ACC112 (cell line): Measurements from ENCODE around the gene VPS35.
A peak's percentile ranks its signal among the peaks of the same experiment; 100 is the strongest.

ENCODE experiments used
- H2AFZ ChIP-seq: fragments of 200-600 bp; sonication (generic); one replicate; pipeline ENCODE4 v1.6.0; 2017; ENCODE audit warnings: antibody characterized with exemption, low read length; ENCODE audit not compliant: unreplicated experiment
- H3K27ac ChIP-seq: fragments of 200-600 bp; sonication (generic); 2 replicates; pipeline ENCODE4 v1.5.1; 2014; ENCODE audit warnings: low read depth, mild to moderate bottlenecking, antibody characterized with exemption, low read length, moderate library complexity
- H3K27me3 ChIP-seq: fragments of 200-600 bp; sonication (generic); 2 replicates; pipeline ENCODE4 v1.6.1; 2014; ENCODE audit warnings: mild to moderate bottlenecking, antibody characterized with exemption, low read length, moderate library complexity, mixed read lengths; ENCODE audit not compliant: insufficient read depth
- H3K36me3 ChIP-seq: fragments of 200-600 bp; sonication (generic); 2 replicates; pipeline ENCODE4 v1.6.1; 2016; ENCODE audit warnings: mild to moderate bottlenecking, antibody characterized with exemption, low read length, moderate library complexity, mixed read lengths; ENCODE audit not compliant: insufficient read depth
- H3K4me1 ChIP-seq: fragments of 200-600 bp; sonication (generic); one replicate; pipeline ENCODE4 v1.6.1; 2016; ENCODE audit warnings: low read length, mixed read lengths; ENCODE audit not compliant: insufficient read depth, unreplicated experiment, control insufficient read depth
- H3K4me3 ChIP-seq: fragments of 200-600 bp; sonication (generic); 2 replicates; pipeline ENCODE4 v1.5.1; 2014; ENCODE audit warnings: mild to moderate bottlenecking, low read depth, low read length
- H3K79me2 ChIP-seq: fragments of 200-600 bp; sonication (generic); one replicate; pipeline ENCODE4 v1.6.0; 2016; ENCODE audit warnings: low read length; ENCODE audit not compliant: control insufficient read depth, unreplicated experiment, insufficient read depth

The VPS35 gene

GRCh38 chr16:46712911-46713310, 23.9 kb upstream of the VPS35 start:
- Histone ChIP-seq H3K4me3 (no peak overlapping the region), H3K27me3 (peaks cover 3% of the 10 kb centered on the region; the same call in 1 of the 2 replicates), H2AFZ (no peak overlapping the region), H3K36me3 (no peaks in the 10 kb centered on the region), H3K79me2 (no peaks in the 10 kb centered on the region), H3K27ac (no peak overlapping the region), H3K4me1 (no peaks in the 10 kb centered on the region)

- H2AFZ ChIP-seq, result no peak overlapping the region
- no peak overlapping the region for H3K4me3 ChIP-seq
- H3K36me3 ChIP-seq, result no peaks in the 10 kb centered on the region
- no peak overlapping the region for H3K27ac ChIP-seq
- no peaks in the 10 kb centered on the region for H3K79me2 ChIP-seq
- H3K4me1 ChIP-seq, result no peaks in the 10 kb centered on the region
- peaks cover 3% of the 10 kb centered on the region; the same call in 1 of the 2 replicates for H3K27me3 ChIP-seq
Observed at GRCh38 chr16:46711106-46712058, 22.4 kb upstream of the VPS35 start.

- Histone ChIP-seq H3K27ac (no peak overlapping the region), H3K4me3 (no peak overlapping the region), H2AFZ (no peak overlapping the region), H3K79me2 (no peaks in the 10 kb centered on the region), H3K36me3 (no peaks in the 10 kb centered on the region), H3K27me3 (no peaks in the 10 kb centered on the region), H3K4me1 (no peaks in the 10 kb centered on the region)
Observed at GRCh38 chr16:46709469-46710005, 20.6 kb upstream of the VPS35 start.

- Histone ChIP-seq H3K4me3 (no peak overlapping the region), H2AFZ (no peak overlapping the region), H3K79me2 (no peaks in the 10 kb centered on the region), H3K36me3 (no peaks in the 10 kb centered on the region), H3K4me1 (no peaks in the 10 kb centered on the region), H3K27me3 (no peaks in the 10 kb centered on the region), H3K27ac (no peak overlapping the region)
Observed at GRCh38 chr16:46706642-46707041, 17.7 kb upstream of the VPS35 start.

- Histone ChIP-seq H3K36me3 (peaks cover 8% of the 10 kb centered on the region), H3K4me3 (no peak overlapping the region), H3K27ac (no peak overlapping the region), H3K27me3 (no peaks in the 10 kb centered on the region), H2AFZ (no peak overlapping the region), H3K4me1 (no peaks in the 10 kb centered on the region), H3K79me2 (no peaks in the 10 kb centered on the region)
Observed at GRCh38 chr16:46702030-46702429, 13.1 kb upstream of the VPS35 start.

- Histone ChIP-seq H2AFZ (no peak overlapping the region), H3K36me3 (peaks cover 12% of the 10 kb centered on the region), H3K27ac (no peak overlapping the region), H3K4me1 (no peaks in the 10 kb centered on the region), H3K27me3 (no peaks in the 10 kb centered on the region), H3K79me2 (no peaks in the 10 kb centered on the region), H3K4me3 (no peak overlapping the region)
Observed at GRCh38 chr16:46701615-46702014, 12.6 kb upstream of the VPS35 start.

GRCh38 chr16:46700048-46700447, 11.1 kb upstream of the VPS35 start:
- H3K4me1 ChIP-seq, result no peaks in the 10 kb centered on the region
- no peaks in the 10 kb centered on the region for H3K79me2 ChIP-seq
- H3K4me3 ChIP-seq, result no peak overlapping the region
- H2AFZ ChIP-seq, result no peak overlapping the region
- no peak overlapping the region for H3K27ac ChIP-seq
- peaks cover 21% of the 10 kb centered on the region for H3K36me3 ChIP-seq
- no peaks in the 10 kb centered on the region for H3K27me3 ChIP-seq

- H3K27me3 ChIP-seq, result no peaks in the 10 kb centered on the region
- H2AFZ ChIP-seq, result no peak overlapping the region
- H3K79me2 ChIP-seq, result peaks cover 11% of the 10 kb centered on the region
- peaks cover 38% of the 10 kb centered on the region for H3K36me3 ChIP-seq
- H3K4me3 ChIP-seq, result no peak overlapping the region
- no peak overlapping the region for H3K27ac ChIP-seq
- H3K4me1 ChIP-seq, result peaks cover 3% of the 10 kb centered on the region
Observed at GRCh38 chr16:46696957-46697356, 8.0 kb upstream of the VPS35 start.

- H3K79me2 ChIP-seq, result peaks cover 21% of the 10 kb centered on the region
- no peak overlapping the region for H3K4me3 ChIP-seq
- peaks cover 39% of the 10 kb centered on the region for H3K36me3 ChIP-seq
- H2AFZ ChIP-seq, result no peak overlapping the region
- H3K27me3 ChIP-seq, result no peaks in the 10 kb centered on the region
- H3K27ac ChIP-seq, result no peak overlapping the region
- peaks cover 13% of the 10 kb centered on the region for H3K4me1 ChIP-seq
Observed at GRCh38 chr16:46695937-46696336, 7.0 kb upstream of the VPS35 start.

- Histone ChIP-seq H3K27ac (no peak overlapping the region), H2AFZ (no peak overlapping the region), H3K79me2 (peaks cover 36% of the 10 kb centered on the region), H3K4me3 (no peak overlapping the region), H3K36me3 (peaks cover 39% of the 10 kb centered on the region), H3K4me1 (peaks cover 13% of the 10 kb centered on the region), H3K27me3 (no peaks in the 10 kb centered on the region)
Observed at GRCh38 chr16:46693598-46693997, 4.6 kb upstream of the VPS35 start.

- Histone ChIP-seq H3K4me3 (peak overlapping the region; percentile 84), H3K4me1 (peaks cover 23% of the 10 kb centered on the region), H2AFZ (no peak overlapping the region), H3K36me3 (peaks cover 28% of the 10 kb centered on the region), H3K79me2 (peaks cover 55% of the 10 kb centered on the region), H3K27ac (no peak overlapping the region), H3K27me3 (no peaks in the 10 kb centered on the region)
Observed at GRCh38 chr16:46691726-46692125, 2.7 kb upstream of the VPS35 start.
